GM10847 (cell line): ENCODE results near the gene SELE.

ENCODE experiments used
- POLR2A ChIP-seq: IDR thresholded peaks from 2 replicates; pipeline ENCODE4 v1.6.1; 2011; ENCODE audit not compliant: insufficient read length; ENCODE audit errors: extremely low read depth

Gene SELE

GRCh38 chr1:169733924-169734323 is at the start of gene SELE:
Gene SELE, minus strand, starts transcription at chr1:169734079. Its CDS starts 467 bp downstream, at chr1:169733612.
- no peak for TF ChIP-seq POLR2A

- no peak for TF ChIP-seq POLR2A
These were observed 48.7 kb upstream of the SELE start for GRCh38 chr1:169782596-169782995.

- TF ChIP-seq POLR2A = no peak
These were observed 46.1 kb upstream of the SELE start for GRCh38 chr1:169779970-169780369.

- TF ChIP-seq POLR2A = no peak
These were observed 45.3 kb upstream of the SELE start for GRCh38 chr1:169779150-169779549.

- no peak for TF ChIP-seq POLR2A
These were observed 42.6 kb upstream of the SELE start for GRCh38 chr1:169776440-169776839.

- TF ChIP-seq POLR2A = no peak
These were observed 34.3 kb upstream of the SELE start for GRCh38 chr1:169768161-169768560.

- no peak for TF ChIP-seq POLR2A
These were observed 31.9 kb upstream of the SELE start for GRCh38 chr1:169765580-169766331.

GRCh38 chr1:169764919-169765318 is 31.0 kb upstream of the SELE start:
- TF ChIP-seq POLR2A = no peak

- no peak for TF ChIP-seq POLR2A
These were observed 28.8 kb upstream of the SELE start for GRCh38 chr1:169762699-169763098.

GRCh38 chr1:169759038-169759437 is 25.2 kb upstream of the SELE start:
- TF ChIP-seq POLR2A = no peak

- TF ChIP-seq POLR2A = no peak
These were observed 19.7 kb upstream of the SELE start for GRCh38 chr1:169753549-169753948.

- no peak for TF ChIP-seq POLR2A
These were observed 16.2 kb upstream of the SELE start for GRCh38 chr1:169750041-169750440.

- TF ChIP-seq POLR2A = no peak
These were observed 12.7 kb upstream of the SELE start for GRCh38 chr1:169746550-169746949.

GRCh38 chr1:169745015-169745861 is 11.4 kb upstream of the SELE start:
- TF ChIP-seq POLR2A = no peak

GRCh38 chr1:169741666-169742394 is 8.0 kb upstream of the SELE start:
- TF ChIP-seq POLR2A = no peak

- no peak for TF ChIP-seq POLR2A
These were observed 6.1 kb upstream of the SELE start for GRCh38 chr1:169739980-169740379.

GRCh38 chr1:169731446-169731845 is 2.4 kb downstream of the SELE start:
- TF ChIP-seq POLR2A = no peak
